K562 (cell line): ENCODE data around the gene PSMG3. TPM values are rescaled to one million over a fixed set of nuclear protein-coding genes. Genes with fewer than 3 reads are reported as not detected.

Experiments used
- ATAC-seq: fragments of 200-7000 bp; cut with Tn5 transposase; 3 replicates; pipeline ENCODE4 v1.9.1; 2020; ENCODE audit warnings: moderate library complexity
- BruUV-seq: library from RNA; stranded (reverse); fragments of 400-500 nt; replicated peaks from 2 replicates; lab custom pipeline; 2021; lab: Mats Ljungman, UMichigan
- CTCF ChIA-PET: fragments of 300-600 bp; formaldehyde crosslinking; extraction: SDS; loops from one replicate; lab custom pipeline; 2021; ENCODE audit warnings: low intra/inter-chr PET ratio; lab: Yijun Ruan, JAX
- POLR2A ChIA-PET: fragments of 300-600, 350-650 bp; sonication (Branson Sonifier 250); formaldehyde crosslinking; extraction: SDS; loops from one replicate; lab custom pipeline; 2021; ENCODE audit warnings: antibody characterized with exemption, inconsistent platforms; lab: Yijun Ruan, JAX
- DNase-seq, 4 experiments: peaks; one replicate each; pipeline versions ENCODE4 v3.0.0 to v3.0.0-alpha.2; 2011 to 2018; ENCODE audit warnings: low spot score in 3 of 4, mixed read lengths in 3 of 4; ENCODE audit errors: extremely low read depth in 1 of 4
- FAIRE-seq: peaks from 2 replicates; lab custom pipeline; 2011; peaks lifted over from hg19 to GRCh38; lab: Jason Lieb, UNC
- H2AFZ ChIP-seq: 2 replicates; pipeline ENCODE4 v1.6.0; 2011; ENCODE audit warnings: low read depth, low read length, control low read depth, inconsistent platforms
- H3K27ac ChIP-seq: fragments of 200-600 bp; 3 replicates; pipeline ENCODE4 v1.8.0; 2011; ENCODE audit warnings: low read depth, mild to moderate bottlenecking, control low read depth, inconsistent platforms, low read length, moderate library complexity, mixed read lengths; ENCODE audit errors: extremely low read depth
- H3K27me3 ChIP-seq, 2 experiments: fragments of 300-600 bp in 1 of 2; 2 replicates in 1 of 2; 3 replicates in 1 of 2; pipeline versions ENCODE4 v1.6.0 to v1.8.0; 2011; ENCODE audit warnings: inconsistent platforms in 2 of 2, low read length in 2 of 2, mild to moderate bottlenecking in 1 of 2, mixed read lengths in 1 of 2, moderate library complexity in 1 of 2; ENCODE audit not compliant: control insufficient read depth in 2 of 2, insufficient read depth in 2 of 2
- H3K36me3 ChIP-seq: fragments of 300-600 bp; 3 replicates; pipeline ENCODE4 v1.8.0; 2011; ENCODE audit warnings: mild to moderate bottlenecking, low read length, inconsistent platforms; ENCODE audit not compliant: control insufficient read depth, insufficient read depth
- H3K4me1 ChIP-seq, 2 experiments: fragments of 200-600 bp in 1 of 2; replicated peaks in 1 of 2; 2 replicates in 1 of 2; 3 replicates in 1 of 2; pipeline versions ENCODE4 v1.5.1 to v1.8.0; 2011; ENCODE audit warnings: inconsistent platforms in 2 of 2, low read length in 2 of 2, mild to moderate bottlenecking in 1 of 2, mixed read lengths in 1 of 2, moderate library complexity in 1 of 2; ENCODE audit not compliant: control insufficient read depth in 2 of 2, insufficient read depth in 2 of 2
- H3K4me2 ChIP-seq: 2 replicates; pipeline ENCODE4 v1.6.1; 2011; ENCODE audit warnings: low read length, control low read depth, inconsistent platforms, mixed read lengths; ENCODE audit not compliant: insufficient read depth
- H3K4me3 ChIP-seq: fragments of 200-600 bp; sonication (generic), shearing (Covaris generic); 2 replicates; pipeline ENCODE4 v1.5.1; 2016; ENCODE audit warnings: control low read depth, inconsistent platforms
- H3K79me2 ChIP-seq: fragments of 200-600 bp; 3 replicates; pipeline ENCODE4 v1.8.0; 2011; ENCODE audit warnings: low read length, inconsistent platforms; ENCODE audit not compliant: control insufficient read depth, insufficient read depth
- H3K9ac ChIP-seq, 2 experiments: 2 replicates each; pipeline versions ENCODE4 v1.6.0 to v1.6.1; 2011; ENCODE audit warnings: low read depth in 2 of 2, low read length in 2 of 2, control low read depth in 1 of 2, inconsistent platforms in 1 of 2, mild to moderate bottlenecking in 1 of 2, mixed read lengths in 1 of 2; ENCODE audit not compliant: insufficient read depth in 1 of 2
- H3K9me1 ChIP-seq: one replicate; pipeline ENCODE4 v1.6.0; 2011; ENCODE audit warnings: inconsistent platforms, mild to moderate bottlenecking, low read length, moderate library complexity; ENCODE audit not compliant: control insufficient read depth, insufficient read depth
- H3K9me3 ChIP-seq: replicated peaks from 2 replicates; pipeline ENCODE4 v1.5.1; 2011; ENCODE audit warnings: low read depth, low read length, inconsistent platforms; ENCODE audit not compliant: control insufficient read depth, insufficient read depth
- H4K20me1 ChIP-seq: replicated peaks from 2 replicates; pipeline ENCODE4 v1.6.1; 2011; ENCODE audit warnings: low read length, inconsistent platforms, mixed read lengths; ENCODE audit not compliant: control insufficient read depth, insufficient read depth
- MEIS2 ChIP-seq: fragments of 450-650 bp; IDR thresholded peaks from 2 replicates; pipeline ENCODE4 v1.6.1; 2014; ENCODE audit warnings: mild to moderate bottlenecking; ENCODE audit not compliant: partially characterized antibody
- WGBS: fragments of 100-300 bp; shearing (Covaris generic); methylation state at CpG from one replicate; pipeline ENCODE4 v1.1.6; 2016; ENCODE audit warnings: low coverage, mixed read lengths; ENCODE audit not compliant: insufficient coverage; ENCODE audit errors: missing lambda C conversion rate; 5-methylcytosine and 5-hydroxymethylcytosine counted together
- in situ Hi-C: fragments of 300-500 bp; cut with MboI; formaldehyde crosslinking; loops from 4 replicates; pipeline ENCODE4 v1.15.0; 2018; ENCODE audit warnings: inconsistent platforms, mixed read lengths
- intact Hi-C: fragments of 100-400 bp; cut with micrococcal nuclease; formaldehyde crosslinking; loops from 2 replicates; pipeline ENCODE4 v1.14.2; 2022
- polyA plus RNA-seq, 8 experiments: library from polyadenylated mRNA; depleted of rRNA in 4 of 8; stranded (reverse) in 5 of 8; unstranded in 3 of 8; fragments of >200 nt; fragmentation: Nextera tagmentation in 2 of 8; fragmentation: Illumina TruSeq in 1 of 8; extraction: Ambion mirVana in 2 of 8; extraction: Trizol in 1 of 8; gene quantifications; 2 replicates each; pipeline versions ENCODE4 v1.2.1 to v1.2.3, GENCODE V29; 2011 to 2014; ENCODE audit warnings: inconsistent platforms in 1 of 8, missing spikeins in 1 of 8
- total RNA-seq, 7 experiments: library from RNA; depleted of rRNA in 6 of 7; stranded (reverse); fragments of >200 nt in 6 of 7; fragmentation: Illumina TruSeq in 2 of 7; extraction: Trizol in 2 of 7; gene quantifications; 2 replicates each; pipeline versions ENCODE4 v1.2.1 to v1.2.3, GENCODE V29; 2011 to 2021; ENCODE audit warnings: low replicate concordance in 1 of 7
- TF ChIP-seq, protein P1 (sequence below), 2 experiments: fragments of 250-450 bp in 1 of 2; fragments of 450-650 bp in 1 of 2; sonication (Bioruptor Pico) in 1 of 2; IDR thresholded peaks; 2 replicates each; pipeline versions ENCODE4 v1.6.1 to v1.8.0; 2016 to 2021; ENCODE audit warnings: mild to moderate bottlenecking in 2 of 2, moderate library complexity in 2 of 2, missing compliant biosample characterization in 1 of 2, missing genetic modification characterization in 1 of 2
- TF ChIP-seq, protein P2 (sequence below): sonication (generic); formaldehyde crosslinking; IDR thresholded peaks from 2 replicates; pipeline ENCODE4 v1.9.0; 2022; ENCODE audit warnings: mild to moderate bottlenecking, missing genetic modification reagents
- TF ChIP-seq, protein P3 (sequence below): sonication (generic); formaldehyde crosslinking; IDR thresholded peaks from 2 replicates; pipeline ENCODE4 v1.5.0; 2020; ENCODE audit warnings: missing genetic modification reagents

PSMG3 gene
- total and polyA plus RNA-seq, 9 of the 15 experiments (the other 6 are each of a cell fraction or from before 2014, with no cell fraction given): 34.8 to 122 (median 80.1) TPM

DNA sequence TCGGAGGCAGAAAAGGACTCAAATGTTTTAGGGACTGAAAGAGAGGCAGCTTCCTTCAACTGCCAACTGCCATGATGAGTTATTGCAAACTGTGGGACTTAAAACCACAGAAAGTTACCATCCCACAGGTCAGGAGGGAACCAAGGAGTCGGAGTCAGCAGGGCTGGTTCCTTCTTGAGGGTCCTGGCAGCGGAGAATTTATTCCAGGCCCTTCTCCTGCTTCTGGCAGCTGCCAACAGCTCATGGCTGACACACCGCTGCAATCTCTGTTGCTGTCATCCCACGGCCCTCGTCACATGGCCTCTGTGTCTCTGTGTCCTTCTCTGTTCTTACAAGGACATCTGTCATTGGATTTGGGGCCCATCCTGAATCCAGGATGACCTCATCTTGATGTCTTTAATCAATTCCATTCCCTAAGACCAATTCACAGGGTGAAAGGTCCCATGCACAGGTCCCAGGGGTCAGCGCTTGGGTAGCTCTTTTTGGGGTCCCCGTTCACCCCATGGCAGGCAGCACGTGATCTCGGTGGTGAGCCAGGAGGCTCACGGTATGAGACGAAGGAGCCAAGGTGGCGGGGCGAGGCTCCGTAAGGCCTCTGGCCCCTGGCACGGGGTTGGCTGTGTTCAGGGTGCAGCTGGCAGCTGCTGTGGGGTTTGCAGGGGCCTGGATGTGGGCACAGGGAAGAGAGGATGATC is 27.4 kb upstream of the PSMG3 start:
- Histone ChIP-seq H3K4me1 (peaks cover 0 to 19% of the 10 kb centered on the region in 2 experiments; a peak in 3 of 5 replicates), H3K4me3 (no peak overlapping the region), H3K9ac (no peak overlapping the region), H3K79me2 (no peaks in the 10 kb centered on the region), H3K9me3 (no peaks in the 10 kb centered on the region; the same call in 1 of the 2 replicates), H3K27me3 (peaks cover 52 to 78% of the 10 kb centered on the region in 2 experiments; a peak in 4 of 5 replicates), H2AFZ (no peak overlapping the region), H4K20me1 (peaks cover 9% of the 10 kb centered on the region), H3K27ac (no peak overlapping the region), H3K36me3 (no peaks in the 10 kb centered on the region), H3K4me2 (no peak overlapping the region), H3K9me1 (peaks cover 2% of the 10 kb centered on the region)
- in situ Hi-C loops (no loop called here), intact Hi-C loops (no loop called here)
- no peak for FAIRE-seq
- DNase-seq: no peak
- no peak for ATAC-seq
- TF ChIP-seq, protein P1, sequence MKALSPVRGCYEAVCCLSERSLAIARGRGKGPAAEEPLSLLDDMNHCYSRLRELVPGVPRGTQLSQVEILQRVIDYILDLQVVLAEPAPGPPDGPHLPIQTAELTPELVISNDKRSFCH (CRISPR knock-in tag; IDR thresholded peaks at IDR 0.05): no peak
- TF ChIP-seq, protein P1 (tag; IDR thresholded peaks at IDR 0.05): no peak
- TF ChIP-seq, protein P2, sequence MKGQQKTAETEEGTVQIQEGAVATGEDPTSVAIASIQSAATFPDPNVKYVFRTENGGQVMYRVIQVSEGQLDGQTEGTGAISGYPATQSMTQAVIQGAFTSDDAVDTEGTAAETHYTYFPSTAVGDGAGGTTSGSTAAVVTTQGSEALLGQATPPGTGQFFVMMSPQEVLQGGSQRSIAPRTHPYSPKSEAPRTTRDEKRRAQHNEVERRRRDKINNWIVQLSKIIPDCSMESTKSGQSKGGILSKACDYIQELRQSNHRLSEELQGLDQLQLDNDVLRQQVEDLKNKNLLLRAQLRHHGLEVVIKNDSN: peak; percentile 53; the same call in 1 of the 2 replicates
- TF ChIP-seq, protein P3, sequence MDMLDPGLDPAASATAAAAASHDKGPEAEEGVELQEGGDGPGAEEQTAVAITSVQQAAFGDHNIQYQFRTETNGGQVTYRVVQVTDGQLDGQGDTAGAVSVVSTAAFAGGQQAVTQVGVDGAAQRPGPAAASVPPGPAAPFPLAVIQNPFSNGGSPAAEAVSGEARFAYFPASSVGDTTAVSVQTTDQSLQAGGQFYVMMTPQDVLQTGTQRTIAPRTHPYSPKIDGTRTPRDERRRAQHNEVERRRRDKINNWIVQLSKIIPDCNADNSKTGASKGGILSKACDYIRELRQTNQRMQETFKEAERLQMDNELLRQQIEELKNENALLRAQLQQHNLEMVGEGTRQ (CRISPR knock-in tag): peak; percentile 14; the same call in 1 of the 2 replicates
- TF ChIP-seq MEIS2: peak; percentile 49
- no TSS peak for BruUV-seq
- CTCF ChIA-PET: no interaction called here
- POLR2A ChIA-PET: no interaction called here
- WGBS: 12% methylated on average over 16 of the region's 16 CpGs
